Measurements from ENCODE around the gene LMF1.
"Not testable (repeated sequence)": the region's sequence is repeated elsewhere in the genome, so short reads cannot be mapped to it uniquely, and the experiment has no call there.

LMF1 gene

DNA sequence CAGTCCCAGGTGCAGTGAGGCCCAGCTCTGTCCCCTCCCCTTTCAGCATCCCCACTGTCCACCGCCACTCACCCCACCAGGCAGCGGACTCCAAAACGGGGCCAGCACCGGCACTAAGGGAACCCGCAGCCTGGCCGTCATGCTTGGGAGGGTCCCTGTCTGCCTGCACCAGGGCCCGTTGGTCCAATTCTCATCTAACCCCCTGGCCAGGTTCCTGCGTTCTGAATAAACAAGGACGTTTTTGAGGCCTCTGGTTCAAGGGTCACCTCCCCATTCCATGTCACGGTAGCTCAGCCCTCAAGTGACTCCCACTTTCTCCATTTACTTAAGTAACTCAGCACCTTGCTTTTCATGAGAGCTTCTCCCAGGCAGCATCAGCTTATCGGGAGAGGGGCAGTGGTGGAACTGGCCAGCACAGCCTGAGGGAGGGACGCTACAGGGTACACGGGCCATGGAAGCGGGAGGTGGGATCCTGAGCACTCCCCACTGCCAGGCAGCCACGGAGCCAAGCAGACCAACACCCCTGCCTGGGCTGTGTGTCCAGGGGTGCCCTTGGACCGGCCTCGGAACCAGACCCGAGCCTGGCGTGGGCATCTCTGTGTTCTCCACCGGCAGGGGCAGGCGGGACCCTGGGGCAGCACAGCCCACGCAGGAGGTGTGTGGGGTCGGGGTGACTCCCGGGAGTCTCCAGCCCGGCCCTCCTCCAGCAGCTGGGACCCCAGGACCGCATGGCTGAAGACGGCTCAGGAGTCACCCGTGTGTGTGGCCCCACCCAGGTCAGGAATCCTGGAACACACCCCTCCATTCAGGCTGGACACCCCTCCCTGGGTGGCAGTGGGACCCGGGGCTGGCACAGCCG is 95.4 kb downstream of the LMF1 start:
- DNase-seq = no peak

DNA sequence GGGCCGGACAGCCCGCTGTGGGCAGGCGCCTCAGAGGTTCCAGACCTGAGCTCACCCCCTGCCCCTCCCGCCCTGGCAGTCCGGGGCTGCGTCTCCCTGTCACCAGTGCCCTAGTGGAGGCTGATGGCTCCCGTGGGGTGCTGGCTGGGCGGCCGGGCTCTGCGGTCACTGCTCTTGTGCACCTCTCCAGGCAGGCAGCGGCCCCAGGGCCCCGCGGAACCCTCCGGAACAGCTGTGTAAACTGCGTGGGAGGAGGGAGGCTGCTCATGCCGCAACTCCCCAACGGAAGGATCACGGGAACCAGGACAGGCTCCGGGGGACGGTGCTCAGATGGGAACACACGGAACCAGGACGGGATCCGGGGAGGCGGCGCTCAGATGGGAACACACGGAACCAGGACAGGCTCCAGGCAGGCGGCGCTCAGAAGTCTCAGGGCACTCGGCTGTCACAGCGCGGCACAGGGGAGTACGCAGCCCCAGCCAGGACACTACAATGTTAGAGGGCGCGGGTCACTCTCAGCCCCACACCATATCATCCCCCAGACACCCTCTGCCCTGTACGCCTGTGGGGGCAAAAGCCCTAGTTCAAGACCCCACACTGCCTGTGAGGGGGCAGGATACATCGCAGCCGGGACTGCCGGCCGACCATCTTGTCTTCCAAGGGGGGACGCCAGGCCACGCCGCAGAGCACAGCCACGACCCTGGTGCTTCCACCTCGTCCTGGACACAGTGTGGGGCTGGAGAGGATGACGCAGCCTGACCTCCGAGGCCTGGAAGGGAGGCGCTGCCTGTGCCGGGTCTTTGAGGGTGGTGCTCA is 96.2 kb downstream of the LMF1 start:
- no peak for DNase-seq

GRCh38 chr16:873889-874288 is 96.9 kb downstream of the LMF1 start:
- no peak for DNase-seq

DNA sequence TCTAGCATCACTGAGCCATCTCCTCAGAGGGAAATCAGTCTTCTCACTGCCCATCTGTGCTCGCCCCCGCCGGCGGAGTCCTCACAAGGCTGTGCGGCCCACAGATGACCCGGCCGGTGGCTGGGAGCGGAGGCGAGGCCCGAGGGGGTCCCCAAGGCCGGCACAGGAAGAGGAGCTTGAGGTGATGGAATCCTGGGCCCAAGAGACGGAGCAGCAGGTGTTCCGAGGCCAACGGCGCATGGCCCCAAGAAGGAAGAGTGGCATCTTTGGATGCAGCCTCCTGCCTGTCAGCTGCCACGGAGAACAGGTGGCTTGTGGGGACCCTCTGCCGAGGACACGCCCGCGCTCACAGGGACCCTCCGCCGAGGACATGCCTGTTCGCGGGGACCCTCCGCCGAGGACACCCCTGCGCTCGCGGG is 97.5 kb downstream of the LMF1 start:
- no peak for DNase-seq

GRCh38 chr16:872436-873242 is 98.1 kb downstream of the LMF1 start:
- no peak for DNase-seq

GRCh38 chr16:871562-872345 is 99.0 kb downstream of the LMF1 start:
- no peak for DNase-seq

DNA sequence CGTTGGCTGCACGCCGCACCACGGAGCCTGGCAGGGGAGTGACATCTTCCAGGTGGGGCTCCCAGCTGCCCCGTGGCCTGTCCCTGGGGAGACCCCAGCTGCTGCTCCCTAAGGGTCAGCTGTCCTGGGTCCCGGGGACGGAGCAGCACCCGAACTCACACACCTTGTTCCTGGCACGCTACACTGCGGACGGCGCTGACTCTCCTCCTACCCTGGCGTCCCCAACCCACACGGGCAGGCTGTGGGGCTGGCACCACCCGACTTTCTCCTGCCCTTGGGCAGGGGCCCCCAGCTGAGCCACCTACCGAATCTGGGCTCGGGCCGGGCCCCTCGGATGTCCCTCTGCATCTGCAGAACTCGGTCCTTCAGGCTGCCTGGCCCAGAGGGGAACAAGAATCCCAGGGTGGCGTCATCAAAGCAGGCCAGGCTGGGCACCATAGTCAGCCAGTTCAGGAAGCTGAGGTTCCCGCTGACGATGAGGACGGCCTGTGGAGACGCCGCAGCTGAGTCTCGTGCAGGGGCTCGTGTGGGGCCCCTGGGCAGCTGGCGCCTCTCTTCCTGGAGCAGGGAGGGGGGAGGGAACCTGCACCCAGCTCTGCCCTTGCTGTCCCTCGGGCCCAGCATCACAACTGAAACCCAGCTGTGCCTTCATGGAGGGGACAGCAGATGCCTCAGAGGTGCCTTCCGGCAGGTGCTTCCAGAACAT is 99.8 kb downstream of the LMF1 start:
- no peak for DNase-seq

DNA sequence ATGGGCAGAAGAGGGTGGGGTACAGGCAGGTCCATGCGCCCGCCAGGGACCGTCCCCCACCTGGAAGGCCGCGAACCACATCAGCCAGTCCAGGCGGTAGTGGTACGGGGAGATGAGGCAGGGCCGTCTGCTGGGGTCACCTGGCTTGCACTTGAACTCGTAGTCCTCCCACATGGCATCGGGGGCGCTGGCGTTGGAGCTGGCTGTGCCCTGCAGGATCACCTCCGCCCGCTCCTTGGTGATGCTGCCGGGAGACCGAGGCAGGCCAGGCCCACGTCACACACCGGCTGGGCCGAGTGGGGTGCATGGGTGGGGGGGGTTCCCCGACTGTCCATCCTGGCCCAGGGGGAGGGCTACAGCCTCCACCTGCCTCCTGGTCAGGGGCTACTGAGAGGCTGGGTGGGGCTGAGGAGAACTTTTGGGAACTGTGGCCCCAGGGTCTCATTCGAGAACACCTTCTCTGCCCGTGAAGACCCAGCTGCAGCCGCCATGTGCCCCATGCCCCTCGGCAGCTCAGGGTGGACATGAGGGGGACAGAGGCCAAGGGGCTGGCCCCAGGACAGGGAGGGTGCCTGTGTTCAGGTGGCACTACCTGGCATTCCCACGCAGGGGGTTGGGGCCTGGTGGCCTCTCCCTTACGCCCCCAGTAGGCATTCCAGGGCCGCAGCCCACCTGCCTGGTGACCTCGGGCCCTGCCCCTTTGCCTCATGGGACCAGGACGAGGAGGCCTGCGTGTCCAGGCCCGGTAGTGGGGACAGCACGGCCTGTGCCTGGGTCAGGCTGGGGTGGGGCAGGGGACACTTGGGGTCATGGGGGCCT is 100.8 kb downstream of the LMF1 start:
- DNase-seq = no peak

DNA sequence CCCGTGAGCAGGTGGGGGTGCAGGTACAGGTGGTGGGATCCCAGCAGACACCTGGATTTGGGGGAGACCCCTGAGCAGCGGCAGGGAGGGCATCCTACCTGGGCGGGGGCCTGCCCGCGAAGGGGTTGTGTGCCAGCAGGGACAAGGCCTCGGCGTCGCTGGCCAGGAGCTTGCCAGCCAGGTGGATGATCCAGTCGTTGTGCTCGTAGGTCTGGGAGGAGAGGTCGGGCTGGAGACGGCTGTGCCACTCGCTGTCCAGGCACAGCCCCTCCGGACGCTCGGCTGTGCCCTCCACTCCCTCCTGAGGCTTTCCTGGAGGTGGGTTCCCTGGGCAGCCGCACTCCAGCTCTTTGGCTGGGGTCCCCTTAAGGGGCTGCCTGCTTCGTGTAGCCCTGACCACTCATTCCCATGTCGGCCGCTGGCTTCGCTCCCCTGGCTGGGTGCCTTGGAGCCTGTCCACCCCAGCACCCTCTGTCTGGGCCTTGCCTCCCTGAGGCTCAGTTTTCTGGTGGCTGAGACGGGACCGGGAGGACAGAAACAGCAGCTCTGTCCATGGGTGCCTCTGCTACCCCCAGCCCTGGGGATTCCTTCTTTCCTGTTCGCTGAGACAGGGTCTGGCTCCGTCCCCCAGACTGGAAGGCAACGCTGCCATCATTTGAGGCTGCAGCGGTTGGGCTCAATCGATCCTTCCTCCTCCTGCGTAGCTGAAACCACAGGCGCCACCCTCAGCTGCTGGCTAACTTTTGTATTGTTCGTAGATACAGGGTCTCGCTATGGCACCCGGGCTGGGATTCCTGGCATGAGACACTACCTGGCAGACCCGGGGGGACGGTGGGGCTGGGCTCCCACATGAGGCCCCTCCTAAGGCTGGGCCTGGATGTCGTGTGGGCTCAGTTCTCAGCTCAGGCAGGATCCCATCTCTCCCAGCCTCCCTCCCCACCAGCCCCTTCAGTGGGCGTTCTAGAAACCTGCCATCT is 101.7 kb downstream of the LMF1 start:
- no peak for DNase-seq

DNA sequence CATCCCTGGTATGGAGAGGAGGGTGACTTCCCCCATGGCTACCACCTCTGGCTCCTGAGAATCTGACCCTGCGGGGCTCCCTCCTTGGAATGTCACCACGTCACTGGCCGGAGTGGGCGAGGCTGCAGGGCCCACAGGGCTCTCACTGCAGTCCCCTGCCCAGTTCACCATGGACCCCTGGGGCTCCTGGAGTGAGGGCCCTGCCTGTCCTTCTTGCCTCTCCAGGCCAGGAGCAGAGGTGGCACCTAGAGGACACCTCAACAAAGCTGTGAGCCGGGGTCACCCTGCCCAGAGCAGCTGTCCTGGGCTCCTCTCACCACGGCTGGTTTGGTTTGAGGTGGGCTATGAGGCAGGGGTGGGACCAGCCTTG is 102.4 kb downstream of the LMF1 start:
- no peak for DNase-seq

GRCh38 chr16:867421-868385 is 103.1 kb downstream of the LMF1 start:
- DNase-seq = no peak

DNA sequence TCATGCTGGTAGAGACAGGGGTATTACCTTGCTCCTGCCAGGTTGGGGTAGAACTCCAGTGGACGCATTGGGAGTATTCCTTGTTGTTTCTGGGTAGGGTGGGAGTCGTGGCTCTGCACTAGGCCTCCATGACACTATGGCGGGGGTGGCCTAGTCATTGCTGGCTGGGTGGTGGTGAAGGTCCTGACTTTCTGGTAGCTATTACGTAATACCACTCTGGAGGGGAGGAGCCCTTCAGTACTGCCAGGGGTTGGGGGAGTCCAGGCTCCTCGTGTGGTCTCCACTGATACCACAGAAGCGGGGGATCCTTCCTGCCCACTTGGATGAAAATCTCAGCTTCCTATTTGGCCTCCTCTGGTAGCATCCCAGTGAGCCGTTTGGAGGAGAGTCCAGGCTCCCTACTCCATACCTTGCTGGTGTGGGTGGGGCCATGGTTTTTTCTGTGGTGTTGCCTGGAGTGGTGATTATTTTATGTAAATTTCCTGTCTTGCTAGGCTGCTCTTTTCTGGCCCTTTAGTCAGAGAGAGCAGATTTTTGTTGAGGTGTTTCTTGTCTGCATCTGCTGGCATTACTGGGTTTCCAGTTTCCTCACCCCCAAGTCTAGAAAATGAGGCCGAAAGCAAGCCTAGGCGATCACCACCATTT is 104.4 kb downstream of the LMF1 start:
- no peak for DNase-seq

GRCh38 chr16:865026-865425 is 105.8 kb downstream of the LMF1 start:
- no peak for DNase-seq

DNA sequence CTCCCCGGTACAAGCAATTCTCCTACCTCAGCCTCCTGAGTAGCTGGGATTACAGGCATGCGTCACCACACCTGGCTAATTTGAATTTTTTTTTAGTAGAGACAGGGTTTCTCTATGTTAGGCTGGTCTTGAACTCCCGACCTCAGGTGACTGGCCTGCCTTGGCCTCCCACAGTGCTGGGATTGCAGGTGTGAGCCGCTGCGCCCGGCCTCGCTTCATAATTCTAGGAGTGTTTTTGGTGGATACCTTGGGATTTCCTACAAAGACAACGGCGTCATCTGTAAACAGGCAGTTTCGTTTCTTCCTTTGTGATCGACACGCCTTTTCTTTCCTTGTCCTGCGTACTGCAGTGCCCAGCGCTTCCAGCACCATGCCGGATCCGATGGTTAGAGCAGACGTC is 109.3 kb downstream of the LMF1 start:
- no peak for DNase-seq

DNA sequence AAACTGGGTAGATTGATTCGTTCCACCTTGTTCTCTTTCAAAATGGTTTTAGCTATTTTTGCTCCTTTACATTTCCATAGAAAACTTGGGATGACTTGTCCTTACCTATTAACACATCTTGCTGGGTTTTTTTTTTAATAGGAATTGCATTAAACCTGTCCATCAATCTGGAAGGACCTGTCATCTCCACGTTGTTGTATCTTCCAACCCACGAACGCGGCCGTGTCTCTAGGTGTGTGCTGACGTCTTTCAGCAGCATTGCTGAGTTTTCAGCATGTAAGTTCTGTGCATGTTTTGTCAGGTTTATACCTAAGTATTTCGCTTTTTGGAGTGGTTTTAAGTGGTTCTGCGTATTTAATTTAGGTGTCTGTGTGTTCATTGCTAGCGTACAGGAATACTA is 109.9 kb downstream of the LMF1 start:
- no peak for DNase-seq

GRCh38 chr16:858971-859370 is 111.8 kb downstream of the LMF1 start:
- DNase-seq = not testable (repeated sequence)

GRCh38 chr16:858441-858840 is 112.3 kb downstream of the LMF1 start:
- not testable (repeated sequence) for DNase-seq

DNA sequence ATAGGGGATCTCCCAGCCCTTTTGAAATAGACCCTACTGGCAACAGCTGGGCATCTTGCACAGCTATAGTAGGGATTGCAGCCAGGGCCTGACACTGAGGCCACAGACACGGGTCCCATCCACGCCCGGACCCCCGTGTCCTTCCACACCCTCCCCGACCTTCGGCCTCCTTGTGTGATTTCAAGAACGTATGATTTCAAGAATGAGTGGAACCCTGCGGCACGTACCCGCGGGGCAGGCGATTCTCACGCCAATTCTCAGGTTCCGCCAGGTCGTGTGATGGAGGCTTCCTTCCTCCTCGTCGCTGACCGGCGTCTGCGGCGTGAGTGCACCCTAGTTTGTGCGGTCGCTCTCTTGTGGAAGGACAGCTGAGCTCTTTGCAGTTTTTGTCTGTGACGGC is 114.0 kb downstream of the LMF1 start:
- no peak for DNase-seq

Data from fibroblast of upper back skin (primary cell).